Colonic mucosa (tissue), 4 donors: ENCODE measurements around the gene MGA. TPM values are rescaled to one million over a fixed set of nuclear protein-coding genes. Genes with fewer than 3 reads are reported as not detected.

ENCODE experiments used
- DNase-seq: peaks from one replicate; pipeline ENCODE4 v3.0.0-alpha.2; 2020
- H3K27ac ChIP-seq: fragments of 200-600 bp; one replicate; pipeline ENCODE4 v1.8.0; 2021
- H3K27me3 ChIP-seq: fragments of 200-600 bp; one replicate; pipeline ENCODE4 v1.8.0; 2021
- H3K36me3 ChIP-seq: fragments of 200-600 bp; one replicate; pipeline ENCODE4 v1.8.0; 2021
- H3K4me1 ChIP-seq: fragments of 200-600 bp; one replicate; pipeline ENCODE4 v1.8.0; 2021; ENCODE audit warnings: mild to moderate bottlenecking
- H3K4me3 ChIP-seq: fragments of 200-600 bp; one replicate; pipeline ENCODE4 v1.8.0; 2021
- H3K9ac ChIP-seq, 2 donors: one replicate each; pipeline ENCODE4 v1.7.0; 2013; ENCODE audit warnings: control low read depth in 2 of 2, low read depth in 2 of 2, low read length in 2 of 2
- H3K9me3 ChIP-seq: fragments of 200-600 bp; one replicate; pipeline ENCODE4 v1.8.0; 2021
- intact Hi-C: fragments of 100-400 bp; cut with DNase I; formaldehyde crosslinking; loops from one replicate; pipeline ENCODE4 v1.14.1; 2022
- total RNA-seq, 2 donors: library from RNA; stranded (reverse); fragmentation: NEBNext Ultra II Directional in 1 of 2; extraction: Animal tissue kit (Norgen Biotek cat#: 25700) in 1 of 2; gene quantifications; one replicate each; pipeline ENCODE4 v1.2.1, GENCODE V29; 2021
- TF ChIP-seq, protein P1 (sequence below): fragments of 200-600 bp; IDR thresholded peaks from one replicate; pipeline ENCODE4 v1.8.0; 2022; ENCODE audit warnings: antibody characterized with exemption, mild to moderate bottlenecking
- donor health status: healthy.
- donor health status: DM: no; HTN: no; CAD: no.
- donor health status: DM: no; HTN: no; CAD: no.

MGA gene
- total RNA-seq, 2 donors from 2014 or later = 21.8 to 25.8 TPM

DNA sequence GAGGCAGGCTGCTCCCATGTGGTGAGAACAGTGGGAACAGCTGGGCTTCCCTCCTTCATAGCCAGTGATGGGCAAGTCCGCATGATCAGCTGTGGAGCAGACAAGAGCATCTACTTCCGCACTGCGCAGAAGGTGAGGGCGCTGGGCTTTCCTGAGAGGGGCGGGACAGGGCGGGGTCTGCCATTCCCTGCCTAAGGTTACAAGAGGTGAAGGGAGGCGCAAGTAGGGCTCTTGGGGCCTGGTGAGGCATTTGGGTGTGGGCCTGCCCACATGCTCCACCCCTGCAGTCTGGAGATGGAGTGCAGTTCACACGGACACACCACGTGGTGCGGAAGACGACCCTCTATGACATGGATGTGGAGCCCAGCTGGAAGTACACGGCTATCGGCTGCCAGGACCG is 157.1 kb downstream of the MGA start:
- Histone ChIP-seq H3K27ac (no peak overlapping the region), H3K4me1 (no peaks in the 10 kb centered on the region), H3K9me3 (no peaks in the 10 kb centered on the region), H3K36me3 (no peaks in the 10 kb centered on the region), H3K4me3 (no peak overlapping the region), H3K9ac (no peak overlapping the region), H3K27me3 (no peaks in the 10 kb centered on the region)
- DNase-seq = no peak
- TF ChIP-seq, protein P1, sequence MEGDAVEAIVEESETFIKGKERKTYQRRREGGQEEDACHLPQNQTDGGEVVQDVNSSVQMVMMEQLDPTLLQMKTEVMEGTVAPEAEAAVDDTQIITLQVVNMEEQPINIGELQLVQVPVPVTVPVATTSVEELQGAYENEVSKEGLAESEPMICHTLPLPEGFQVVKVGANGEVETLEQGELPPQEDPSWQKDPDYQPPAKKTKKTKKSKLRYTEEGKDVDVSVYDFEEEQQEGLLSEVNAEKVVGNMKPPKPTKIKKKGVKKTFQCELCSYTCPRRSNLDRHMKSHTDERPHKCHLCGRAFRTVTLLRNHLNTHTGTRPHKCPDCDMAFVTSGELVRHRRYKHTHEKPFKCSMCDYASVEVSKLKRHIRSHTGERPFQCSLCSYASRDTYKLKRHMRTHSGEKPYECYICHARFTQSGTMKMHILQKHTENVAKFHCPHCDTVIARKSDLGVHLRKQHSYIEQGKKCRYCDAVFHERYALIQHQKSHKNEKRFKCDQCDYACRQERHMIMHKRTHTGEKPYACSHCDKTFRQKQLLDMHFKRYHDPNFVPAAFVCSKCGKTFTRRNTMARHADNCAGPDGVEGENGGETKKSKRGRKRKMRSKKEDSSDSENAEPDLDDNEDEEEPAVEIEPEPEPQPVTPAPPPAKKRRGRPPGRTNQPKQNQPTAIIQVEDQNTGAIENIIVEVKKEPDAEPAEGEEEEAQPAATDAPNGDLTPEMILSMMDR = no peak
- intact Hi-C loops = no loop called here

DNA sequence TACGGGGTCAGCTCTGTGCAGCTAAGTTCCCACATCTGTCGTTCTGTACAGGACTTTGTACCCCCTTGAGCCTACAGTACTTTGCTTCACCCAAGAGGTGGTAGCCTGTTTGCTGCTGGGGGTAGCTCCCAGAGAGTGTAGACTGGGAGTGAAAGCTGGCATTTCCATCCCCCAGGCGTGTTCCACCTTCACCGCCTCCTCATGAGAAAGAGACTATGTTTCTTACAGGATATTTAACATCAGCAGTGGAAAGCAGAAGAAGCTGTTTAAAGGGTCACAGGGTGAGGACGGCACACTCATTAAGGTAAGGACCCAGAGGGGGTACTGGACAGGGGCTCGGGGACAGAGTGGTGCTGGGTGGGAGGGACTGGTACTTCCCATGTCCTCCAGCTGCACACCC is 157.6 kb downstream of the MGA start:
- intact Hi-C loops = no loop called here
- no peaks in the 10 kb centered on the region for H3K27me3 ChIP-seq
- TF ChIP-seq, protein P1 = no peak
- no peaks in the 10 kb centered on the region for H3K4me1 ChIP-seq
- H3K9me3 ChIP-seq = no peaks in the 10 kb centered on the region
- H3K27ac ChIP-seq = no peak overlapping the region
- no peak overlapping the region for H3K4me3 ChIP-seq
- no peaks in the 10 kb centered on the region for H3K36me3 ChIP-seq
- H3K9ac ChIP-seq = no peak overlapping the region
- no peak for DNase-seq

DNA sequence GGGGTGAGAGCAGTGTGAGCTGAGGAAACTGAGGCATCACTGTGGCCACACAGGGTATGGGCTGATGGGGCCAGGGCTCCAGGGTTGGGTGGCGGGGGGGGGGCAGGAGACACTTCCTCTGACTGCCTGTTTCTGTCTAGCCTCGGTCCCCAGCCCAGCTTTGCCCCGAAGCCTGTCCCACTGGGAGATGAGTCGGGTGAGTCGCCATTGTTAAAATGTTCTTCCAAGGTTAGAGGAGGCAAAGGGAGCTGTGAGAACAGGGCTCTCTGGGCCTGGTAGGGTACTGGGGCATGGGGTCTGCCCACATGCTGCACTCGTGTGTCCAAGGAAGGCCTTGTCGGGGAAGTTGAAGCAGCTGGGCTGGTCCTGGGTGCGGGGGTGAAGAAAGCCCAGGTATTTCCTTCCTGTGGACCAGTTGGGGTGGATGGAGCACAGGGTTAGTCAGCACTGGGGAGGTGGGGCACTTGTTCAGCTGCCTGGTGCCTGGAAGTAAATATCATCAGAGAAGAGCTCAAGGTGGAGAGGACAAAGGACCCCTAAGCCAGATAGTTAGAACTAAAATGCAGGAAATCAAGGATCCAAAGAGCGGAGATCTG is 159.3 kb downstream of the MGA start:
- Histone ChIP-seq H3K9me3 (no peaks in the 10 kb centered on the region), H3K9ac (no peak overlapping the region), H3K27me3 (no peaks in the 10 kb centered on the region), H3K36me3 (no peaks in the 10 kb centered on the region), H3K4me1 (no peaks in the 10 kb centered on the region), H3K27ac (no peak overlapping the region), H3K4me3 (no peak overlapping the region)
- TF ChIP-seq, protein P1 = no peak
- no peak for DNase-seq
- intact Hi-C loops = no loop called here

DNA sequence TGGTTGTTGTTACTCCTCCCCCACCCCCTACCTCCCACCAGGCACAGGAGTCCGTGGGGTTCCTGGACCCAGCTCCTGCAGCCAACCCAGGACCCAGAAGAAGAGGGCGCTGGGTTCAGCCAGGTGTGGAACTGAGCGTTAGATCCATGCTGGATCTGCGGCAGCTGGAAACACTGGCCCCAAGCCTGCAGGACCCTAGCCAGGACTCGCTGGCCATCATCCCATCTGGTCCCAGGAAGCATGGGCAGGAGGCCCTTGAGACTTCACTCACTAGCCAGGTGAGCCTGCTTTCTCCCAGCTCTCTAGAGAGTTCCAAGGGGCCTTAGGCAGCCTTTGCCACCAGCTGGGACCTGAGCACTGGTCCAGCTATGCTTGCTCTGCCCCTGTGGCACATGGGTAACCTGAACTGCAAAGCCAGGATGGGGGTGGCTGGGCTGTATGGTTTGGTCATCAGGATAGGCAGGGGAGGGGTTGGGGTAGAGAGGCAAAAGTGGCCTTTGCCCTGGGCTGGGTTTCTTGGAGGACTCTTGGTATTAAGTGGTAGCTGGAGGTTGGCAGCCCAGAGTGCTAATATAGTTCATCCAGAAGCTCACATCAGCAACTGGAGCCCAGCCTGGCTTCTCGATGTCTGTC is 160.7 kb downstream of the MGA start:
- no peaks in the 10 kb centered on the region for H3K4me1 ChIP-seq
- H3K9ac ChIP-seq = no peak overlapping the region
- no peak overlapping the region for H3K4me3 ChIP-seq
- no peaks in the 10 kb centered on the region for H3K27me3 ChIP-seq
- intact Hi-C loops = no loop called here
- TF ChIP-seq, protein P1 = no peak
- H3K9me3 ChIP-seq = no peaks in the 10 kb centered on the region
- no peak for DNase-seq
- no peak overlapping the region for H3K27ac ChIP-seq
- H3K36me3 ChIP-seq = no peaks in the 10 kb centered on the region

DNA sequence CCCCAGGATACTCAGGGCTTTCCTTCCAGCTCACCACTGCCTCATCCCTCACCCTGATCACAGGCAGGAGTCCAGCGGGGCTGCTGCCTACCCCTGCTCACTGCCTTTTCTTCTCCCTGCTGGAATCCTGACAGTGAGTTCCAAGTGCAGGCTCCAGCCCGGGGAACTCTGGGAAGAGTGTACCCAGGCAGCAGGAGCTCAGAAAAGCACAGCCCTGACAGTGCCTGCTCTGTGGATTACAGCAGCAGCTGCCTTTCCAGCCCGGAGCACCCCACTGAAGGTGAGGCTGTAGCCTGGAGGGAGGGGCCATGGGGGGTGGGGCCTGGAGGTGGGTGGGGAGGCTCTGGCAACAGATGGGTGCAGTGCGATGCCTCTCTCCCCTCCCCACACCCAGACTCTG is 161.6 kb downstream of the MGA start:
- no peaks in the 10 kb centered on the region for H3K27me3 ChIP-seq
- intact Hi-C loops = no loop called here
- TF ChIP-seq, protein P1 = no peak
- no peak for DNase-seq
- H3K4me1 ChIP-seq = no peaks in the 10 kb centered on the region
- H3K27ac ChIP-seq = no peak overlapping the region
- no peaks in the 10 kb centered on the region for H3K36me3 ChIP-seq
- no peak overlapping the region for H3K9ac ChIP-seq
- no peak overlapping the region for H3K4me3 ChIP-seq
- no peaks in the 10 kb centered on the region for H3K9me3 ChIP-seq
